A549 (cell line): ENCODE results near the gene EFCAB8.

ENCODE experiments used
- FOSL2 ChIP-seq, 2 experiments: fragments of 450-650 bp in 1 of 2; fragments of >200 bp in 1 of 2; sonication (Bioruptor Twin) in 1 of 2; formaldehyde crosslinking; IDR thresholded peaks; 2 replicates each; pipeline versions ENCODE4 v1.5.0 to v1.6.1; 2016 to 2020; ENCODE audit warnings: mild to moderate bottlenecking in 1 of 2, moderate library complexity in 1 of 2
- JUNB ChIP-seq: fragments of >200 bp; sonication (Bioruptor Twin); formaldehyde crosslinking; IDR thresholded peaks from 2 replicates; pipeline ENCODE4 v1.6.1; 2016
- POLR2A ChIP-seq: IDR thresholded peaks from 2 replicates; pipeline ENCODE4 v1.6.1; 2012; ENCODE audit warnings: mild to moderate bottlenecking, low read length
- ZSCAN20 ChIP-seq: fragments of 250-450 bp; sonication (Bioruptor Pico); IDR thresholded peaks from 2 replicates; pipeline ENCODE4 v1.8.0; 2022; ENCODE audit warnings: mild to moderate bottlenecking, moderate library complexity
- TF ChIP-seq, protein P1 (sequence below): fragments of >200 bp; sonication (Bioruptor Twin); formaldehyde crosslinking; IDR thresholded peaks from 3 replicates; pipeline ENCODE4 v1.5.1; 2016
- TF ChIP-seq, protein P2 (sequence below): IDR thresholded peaks from 2 replicates; pipeline ENCODE4 v1.6.1; 2012
- TF ChIP-seq, protein P3 (sequence below): fragments of 200-600 bp; sonication (generic); IDR thresholded peaks from 2 replicates; pipeline ENCODE4 v1.6.1; 2016; ENCODE audit warnings: antibody characterized with exemption, mild to moderate bottlenecking, moderate library complexity

DNA sequence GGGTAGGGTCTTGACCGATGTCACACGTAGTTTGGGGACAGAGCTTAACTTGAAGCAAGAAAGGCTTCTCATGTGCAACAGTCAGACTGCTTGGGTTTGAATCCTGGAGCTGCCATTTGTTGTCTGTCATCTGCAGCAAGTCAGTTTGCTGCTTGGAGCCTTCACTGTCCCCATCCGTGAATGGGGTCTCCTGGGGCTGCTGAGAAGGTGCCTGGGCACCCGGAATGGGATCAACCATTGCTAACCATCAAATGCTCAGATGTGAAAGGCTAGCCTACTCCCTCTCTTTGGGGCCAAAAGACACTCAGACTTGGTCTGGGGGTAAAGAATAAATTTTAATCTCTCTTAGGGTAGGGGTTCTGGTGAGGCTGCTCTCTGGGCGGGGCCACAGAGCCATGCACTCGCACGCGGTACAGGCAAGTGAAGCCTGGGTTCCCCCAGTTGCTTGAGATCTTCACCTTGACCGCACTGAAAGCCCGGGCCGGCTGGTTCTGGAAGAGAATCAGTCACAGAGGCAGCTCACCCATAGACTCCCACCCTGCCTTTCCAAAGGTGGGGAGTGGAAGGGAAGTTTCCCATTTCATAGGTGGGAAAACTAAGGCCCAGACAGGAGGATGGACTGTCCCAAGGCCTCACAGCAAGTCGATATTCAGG, 124.9 kb downstream of the EFCAB8 start:
- TF ChIP-seq JUNB (no peak), ZSCAN20 (CRISPR knock-in tag) (no peak), FOSL2 (IDR thresholded peaks at IDR 0.05) (no peak), FOSL2 (CRISPR knock-in tag; IDR thresholded peaks at IDR 0.05) (no peak), POLR2A (no peak)
- TF ChIP-seq, protein P1, sequence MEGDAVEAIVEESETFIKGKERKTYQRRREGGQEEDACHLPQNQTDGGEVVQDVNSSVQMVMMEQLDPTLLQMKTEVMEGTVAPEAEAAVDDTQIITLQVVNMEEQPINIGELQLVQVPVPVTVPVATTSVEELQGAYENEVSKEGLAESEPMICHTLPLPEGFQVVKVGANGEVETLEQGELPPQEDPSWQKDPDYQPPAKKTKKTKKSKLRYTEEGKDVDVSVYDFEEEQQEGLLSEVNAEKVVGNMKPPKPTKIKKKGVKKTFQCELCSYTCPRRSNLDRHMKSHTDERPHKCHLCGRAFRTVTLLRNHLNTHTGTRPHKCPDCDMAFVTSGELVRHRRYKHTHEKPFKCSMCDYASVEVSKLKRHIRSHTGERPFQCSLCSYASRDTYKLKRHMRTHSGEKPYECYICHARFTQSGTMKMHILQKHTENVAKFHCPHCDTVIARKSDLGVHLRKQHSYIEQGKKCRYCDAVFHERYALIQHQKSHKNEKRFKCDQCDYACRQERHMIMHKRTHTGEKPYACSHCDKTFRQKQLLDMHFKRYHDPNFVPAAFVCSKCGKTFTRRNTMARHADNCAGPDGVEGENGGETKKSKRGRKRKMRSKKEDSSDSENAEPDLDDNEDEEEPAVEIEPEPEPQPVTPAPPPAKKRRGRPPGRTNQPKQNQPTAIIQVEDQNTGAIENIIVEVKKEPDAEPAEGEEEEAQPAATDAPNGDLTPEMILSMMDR: no peak
- TF ChIP-seq, protein P2, sequence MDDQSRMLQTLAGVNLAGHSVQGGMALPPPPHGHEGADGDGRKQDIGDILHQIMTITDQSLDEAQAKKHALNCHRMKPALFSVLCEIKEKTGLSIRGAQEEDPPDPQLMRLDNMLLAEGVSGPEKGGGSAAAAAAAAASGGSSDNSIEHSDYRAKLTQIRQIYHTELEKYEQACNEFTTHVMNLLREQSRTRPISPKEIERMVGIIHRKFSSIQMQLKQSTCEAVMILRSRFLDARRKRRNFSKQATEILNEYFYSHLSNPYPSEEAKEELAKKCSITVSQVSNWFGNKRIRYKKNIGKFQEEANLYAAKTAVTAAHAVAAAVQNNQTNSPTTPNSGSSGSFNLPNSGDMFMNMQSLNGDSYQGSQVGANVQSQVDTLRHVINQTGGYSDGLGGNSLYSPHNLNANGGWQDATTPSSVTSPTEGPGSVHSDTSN: no peak
- TF ChIP-seq, protein P3, sequence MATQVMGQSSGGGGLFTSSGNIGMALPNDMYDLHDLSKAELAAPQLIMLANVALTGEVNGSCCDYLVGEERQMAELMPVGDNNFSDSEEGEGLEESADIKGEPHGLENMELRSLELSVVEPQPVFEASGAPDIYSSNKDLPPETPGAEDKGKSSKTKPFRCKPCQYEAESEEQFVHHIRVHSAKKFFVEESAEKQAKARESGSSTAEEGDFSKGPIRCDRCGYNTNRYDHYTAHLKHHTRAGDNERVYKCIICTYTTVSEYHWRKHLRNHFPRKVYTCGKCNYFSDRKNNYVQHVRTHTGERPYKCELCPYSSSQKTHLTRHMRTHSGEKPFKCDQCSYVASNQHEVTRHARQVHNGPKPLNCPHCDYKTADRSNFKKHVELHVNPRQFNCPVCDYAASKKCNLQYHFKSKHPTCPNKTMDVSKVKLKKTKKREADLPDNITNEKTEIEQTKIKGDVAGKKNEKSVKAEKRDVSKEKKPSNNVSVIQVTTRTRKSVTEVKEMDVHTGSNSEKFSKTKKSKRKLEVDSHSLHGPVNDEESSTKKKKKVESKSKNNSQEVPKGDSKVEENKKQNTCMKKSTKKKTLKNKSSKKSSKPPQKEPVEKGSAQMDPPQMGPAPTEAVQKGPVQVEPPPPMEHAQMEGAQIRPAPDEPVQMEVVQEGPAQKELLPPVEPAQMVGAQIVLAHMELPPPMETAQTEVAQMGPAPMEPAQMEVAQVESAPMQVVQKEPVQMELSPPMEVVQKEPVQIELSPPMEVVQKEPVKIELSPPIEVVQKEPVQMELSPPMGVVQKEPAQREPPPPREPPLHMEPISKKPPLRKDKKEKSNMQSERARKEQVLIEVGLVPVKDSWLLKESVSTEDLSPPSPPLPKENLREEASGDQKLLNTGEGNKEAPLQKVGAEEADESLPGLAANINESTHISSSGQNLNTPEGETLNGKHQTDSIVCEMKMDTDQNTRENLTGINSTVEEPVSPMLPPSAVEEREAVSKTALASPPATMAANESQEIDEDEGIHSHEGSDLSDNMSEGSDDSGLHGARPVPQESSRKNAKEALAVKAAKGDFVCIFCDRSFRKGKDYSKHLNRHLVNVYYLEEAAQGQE: no peak
